ENCODE results near the gene ARF1.

DNA sequence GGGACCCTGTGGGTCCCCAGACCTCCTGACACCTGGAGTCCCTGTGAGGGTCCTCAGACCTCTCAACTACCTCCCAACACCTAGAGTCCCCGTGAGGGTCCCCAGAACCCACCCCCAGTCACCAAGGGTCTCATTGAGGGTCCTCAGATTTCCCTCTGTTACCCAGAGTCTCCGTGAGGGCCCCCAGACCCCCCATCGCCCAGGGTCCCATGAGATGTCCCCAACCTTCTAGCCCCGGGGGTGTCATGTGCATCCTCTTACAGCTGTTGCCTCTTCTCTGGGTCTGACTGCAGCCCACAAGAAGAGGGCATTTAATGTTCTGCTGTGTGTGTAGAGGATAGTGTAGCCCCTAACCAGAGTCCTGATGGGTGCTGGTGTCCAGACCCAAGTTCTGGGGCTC is 65.3 kb downstream of the ARF1 start:
- TF ChIP-seq ZFP37 (tag by site-specific recombination; IDR thresholded peaks at IDR 0.05) (no peak), CTCF (tag by site-specific recombination; IDR thresholded peaks at IDR 0.05) (no peak), ZNF239 (tag by site-specific recombination; IDR thresholded peaks at IDR 0.05) (no peak), ZNF184 (tag by site-specific recombination; IDR thresholded peaks at IDR 0.05) (no peak), SALL2 (tag by site-specific recombination; IDR thresholded peaks at IDR 0.05; ENCODE audit: borderline replicate concordance) (no peak), KLF7 (tag by site-specific recombination; IDR thresholded peaks at IDR 0.05; ENCODE audit: borderline replicate concordance) (no peak), ZNF785 (tag by site-specific recombination; IDR thresholded peaks at IDR 0.05) (no peak), REST (tag by site-specific recombination; IDR thresholded peaks at IDR 0.05) (no peak)
- TF ChIP-seq, protein P1, sequence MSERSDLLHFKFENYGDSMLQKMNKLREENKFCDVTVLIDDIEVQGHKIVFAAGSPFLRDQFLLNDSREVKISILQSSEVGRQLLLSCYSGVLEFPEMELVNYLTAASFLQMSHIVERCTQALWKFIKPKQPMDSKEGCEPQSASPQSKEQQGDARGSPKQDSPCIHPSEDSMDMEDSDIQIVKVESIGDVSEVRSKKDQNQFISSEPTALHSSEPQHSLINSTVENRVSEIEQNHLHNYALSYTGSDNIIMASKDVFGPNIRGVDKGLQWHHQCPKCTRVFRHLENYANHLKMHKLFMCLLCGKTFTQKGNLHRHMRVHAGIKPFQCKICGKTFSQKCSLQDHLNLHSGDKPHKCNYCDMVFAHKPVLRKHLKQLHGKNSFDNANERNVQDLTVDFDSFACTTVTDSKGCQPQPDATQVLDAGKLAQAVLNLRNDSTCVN (tag by site-specific recombination; optimal IDR thresholded peaks at IDR 0.05): no peak

Measured in HEK293 (cell line).